RCC 7860 (cell line): ENCODE data around the gene PARP6.

ENCODE experiments used
- DNase-seq: peaks from one replicate; pipeline ENCODE4 v3.0.0-alpha.2; 2015; ENCODE audit warnings: low spot score
- FAIRE-seq: peaks from 2 replicates; lab custom pipeline; 2012; peaks lifted over from hg19 to GRCh38; lab: Jason Lieb, UNC

Gene PARP6

GRCh38 chr15:72201391-72201921 lies 70.9 kb downstream of the PARP6 start:
- FAIRE-seq (no peak), DNase-seq (no peak)

DNA sequence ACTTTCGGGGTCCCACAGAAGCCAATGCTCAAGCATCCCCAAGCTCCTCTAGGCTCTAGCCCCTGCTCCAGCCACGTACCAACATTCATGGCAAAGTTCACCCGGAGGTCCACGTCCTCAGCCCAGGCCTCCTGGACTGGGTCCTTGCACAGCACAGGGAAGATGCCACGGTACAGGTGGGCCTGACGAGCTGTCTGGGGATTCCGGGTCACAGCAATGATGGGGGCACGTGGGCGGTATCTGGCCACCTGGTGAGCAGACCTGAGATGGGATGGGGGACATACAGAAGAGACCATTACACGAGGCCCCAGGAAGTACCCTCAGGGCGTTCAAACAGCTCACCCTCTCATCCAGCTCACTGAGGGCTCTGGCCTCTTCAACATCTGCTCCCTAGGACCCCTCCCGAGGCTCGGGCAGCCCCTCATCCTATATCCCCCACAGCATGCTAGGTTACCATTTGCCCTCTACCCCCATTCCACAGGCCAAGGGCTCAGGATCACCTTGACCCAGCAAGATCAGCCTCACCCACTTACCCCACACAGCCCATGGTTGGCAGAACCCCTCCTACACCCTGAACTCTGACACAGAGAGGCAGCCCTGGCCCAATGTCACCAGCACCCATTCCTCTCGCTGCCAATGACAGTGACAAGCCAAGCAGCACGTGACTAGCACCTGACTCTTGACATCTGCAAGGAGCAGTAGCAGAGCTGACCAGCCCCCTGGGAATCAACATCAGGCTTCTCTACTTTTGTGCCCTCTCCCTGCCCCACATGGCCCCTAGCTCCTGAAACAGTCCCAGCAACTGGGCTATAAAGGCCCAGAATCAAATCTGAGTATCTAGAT lies 71.7 kb downstream of the PARP6 start:
- FAIRE-seq (no peak), DNase-seq (no peak)

DNA sequence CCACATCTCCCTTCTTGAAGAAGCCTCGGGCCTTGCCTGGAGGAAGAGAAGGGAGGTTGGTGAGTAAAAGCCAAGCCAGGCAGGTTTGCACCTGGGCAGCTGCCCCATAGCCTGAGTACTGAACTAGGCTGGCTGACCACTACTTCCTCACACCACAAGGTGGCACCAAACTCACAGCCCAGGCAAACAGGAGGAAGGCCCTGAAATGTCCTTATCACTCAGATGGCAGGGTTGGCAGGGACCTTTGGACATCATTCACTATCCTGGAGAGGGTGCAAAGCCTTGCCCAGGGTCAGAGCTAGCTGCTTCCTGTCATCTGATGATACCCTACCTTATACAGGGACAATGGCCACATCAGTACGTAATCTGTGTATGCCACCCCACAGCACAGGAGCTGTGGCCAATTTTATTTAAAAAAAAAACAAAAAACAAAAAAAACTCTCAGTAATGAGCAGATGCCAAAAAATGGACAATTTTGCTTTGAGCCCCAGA lies 72.6 kb downstream of the PARP6 start:
- peak; percentile 41 for FAIRE-seq
- peak; percentile 75 for DNase-seq

DNA sequence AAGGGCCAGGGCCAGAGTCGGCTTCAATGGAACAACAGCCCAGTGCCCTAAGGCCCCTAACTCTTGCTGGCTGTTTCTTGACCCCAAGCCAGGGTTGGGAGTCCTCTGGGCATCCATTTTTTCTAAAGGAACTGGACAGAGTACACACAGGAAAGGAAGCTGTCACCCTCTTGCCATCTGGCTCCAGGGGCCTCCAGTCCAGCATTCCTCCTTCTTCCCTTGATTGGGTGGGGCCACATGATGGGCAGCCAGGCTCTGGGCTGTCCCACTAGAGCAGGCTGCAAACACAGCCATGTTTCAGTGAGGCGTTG lies 73.2 kb downstream of the PARP6 start:
- DNase-seq, result no peak
- no peak for FAIRE-seq

- DNase-seq (no peak), FAIRE-seq (no peak)
Observed at GRCh38 chr15:72198356-72199204, 73.8 kb downstream of the PARP6 start.

- peak; percentile 23 for DNase-seq
- FAIRE-seq, result no peak
Observed at GRCh38 chr15:72197460-72198355, 74.6 kb downstream of the PARP6 start, which contains the start of gene GRAMD2A. Gene GRAMD2A (minus strand): TSS chr15:72197787.

- FAIRE-seq, result no peak
- DNase-seq, result no peak
Observed at GRCh38 chr15:72197041-72197459, 75.3 kb downstream of the PARP6 start.

GRCh38 chr15:72196409-72197040 lies 75.8 kb downstream of the PARP6 start:
- no peak for FAIRE-seq
- DNase-seq, result no peak

- no peak for DNase-seq
- FAIRE-seq, result no peak
Observed at GRCh38 chr15:72195101-72195511, 77.2 kb downstream of the PARP6 start.

- DNase-seq (no peak), FAIRE-seq (no peak)
Observed at GRCh38 chr15:72193836-72194396, 78.4 kb downstream of the PARP6 start.

GRCh38 chr15:72192416-72192815 lies 79.9 kb downstream of the PARP6 start:
- no peak for FAIRE-seq

More at GRCh38 chr15:72192416-72192815, 79.9 kb downstream of the PARP6 start:
- no peak for DNase-seq
